H9 (cell line): ENCODE measurements around the gene CNGB1. TPM values are rescaled to one million over a fixed set of nuclear protein-coding genes. Genes with fewer than 3 reads are reported as not detected.

Source experiments
- DNase-seq: peaks from one replicate; pipeline ENCODE4 v3.0.0-alpha.2; 2017
- H2AFZ ChIP-seq: one replicate; pipeline ENCODE4 v1.6.1; 2013; ENCODE audit warnings: mild to moderate bottlenecking, low read length, control low read depth, moderate library complexity
- H2AK5ac ChIP-seq: 2 replicates; pipeline ENCODE4 v1.6.1; 2013; ENCODE audit warnings: low read length, control low read depth, mixed read lengths; ENCODE audit not compliant: insufficient read length
- H2BK120ac ChIP-seq: one replicate; pipeline ENCODE4 v1.6.1; 2013; ENCODE audit warnings: low read depth, mild to moderate bottlenecking, low read length, control low read depth, inconsistent platforms; ENCODE audit not compliant: poor library complexity, severe bottlenecking
- H2BK12ac ChIP-seq: 2 replicates; pipeline ENCODE4 v1.6.1; 2013; ENCODE audit warnings: low read length, control low read depth, mixed read lengths, low read depth; ENCODE audit not compliant: insufficient read length
- H2BK15ac ChIP-seq: 2 replicates; pipeline ENCODE4 v1.6.1; 2013; ENCODE audit warnings: low read depth, low read length, control low read depth
- H2BK20ac ChIP-seq: one replicate; pipeline ENCODE4 v1.6.1; 2013; ENCODE audit warnings: low read depth, mild to moderate bottlenecking, low read length, control low read depth, inconsistent platforms; ENCODE audit not compliant: poor library complexity, severe bottlenecking
- H2BK5ac ChIP-seq: 2 replicates; pipeline ENCODE4 v1.6.1; 2013; ENCODE audit warnings: low read length, control low read depth, mixed read lengths; ENCODE audit not compliant: insufficient read length
- H3K14ac ChIP-seq: 2 replicates; pipeline ENCODE4 v1.6.1; 2013; ENCODE audit warnings: low read length, control low read depth; ENCODE audit not compliant: insufficient read depth
- H3K18ac ChIP-seq: 2 replicates; pipeline ENCODE4 v1.6.1; 2013; ENCODE audit warnings: low read depth, mild to moderate bottlenecking, mixed read lengths, low read length, control low read depth; ENCODE audit not compliant: insufficient read length
- H3K23ac ChIP-seq: 2 replicates; pipeline ENCODE4 v1.6.1; 2013; ENCODE audit warnings: low read length, control low read depth, mixed read lengths, low read depth; ENCODE audit not compliant: insufficient read length
- H3K23me2 ChIP-seq: 2 replicates; pipeline ENCODE4 v1.6.1; 2013; ENCODE audit warnings: low read depth, mild to moderate bottlenecking, mixed read lengths, low read length, control low read depth; ENCODE audit not compliant: insufficient read length, poor library complexity, severe bottlenecking
- H3K27ac ChIP-seq: 2 replicates; pipeline ENCODE4 v1.5.1; 2013; ENCODE audit warnings: low read length, control low read depth, mixed read lengths, low read depth; ENCODE audit not compliant: insufficient read length
- H3K27me3 ChIP-seq: 2 replicates; pipeline ENCODE4 v1.6.1; 2013; ENCODE audit warnings: low read length, control low read depth, inconsistent platforms; ENCODE audit not compliant: insufficient read depth
- H3K4ac ChIP-seq: 2 replicates; pipeline ENCODE4 v1.6.1; 2013; ENCODE audit warnings: low read depth, mild to moderate bottlenecking, control low read depth, inconsistent platforms, low read length, moderate library complexity
- H3K4me1 ChIP-seq: 2 replicates; pipeline ENCODE4 v1.6.1; 2013; ENCODE audit warnings: low read length, control low read depth, inconsistent platforms; ENCODE audit not compliant: insufficient read depth
- H3K4me2 ChIP-seq: 2 replicates; pipeline ENCODE4 v1.6.1; 2013; ENCODE audit warnings: low read length, control low read depth, mixed read lengths; ENCODE audit not compliant: insufficient read length, insufficient read depth
- H3K56ac ChIP-seq: 2 replicates; pipeline ENCODE4 v1.6.1; 2013; ENCODE audit warnings: low read depth, mild to moderate bottlenecking, mixed read lengths, low read length, control low read depth; ENCODE audit not compliant: insufficient read length
- H3K79me1 ChIP-seq: 2 replicates; pipeline ENCODE4 v1.6.1; 2013; ENCODE audit warnings: low read depth, mild to moderate bottlenecking, moderate library complexity, low read length, control low read depth, inconsistent platforms; ENCODE audit not compliant: insufficient read depth, poor library complexity, severe bottlenecking
- H3K79me2 ChIP-seq: 2 replicates; pipeline ENCODE4 v1.6.1; 2013; ENCODE audit warnings: low read length, control low read depth, inconsistent platforms; ENCODE audit not compliant: insufficient read depth
- H3K9ac ChIP-seq: 2 replicates; pipeline ENCODE4 v1.6.1; 2013; ENCODE audit warnings: low read length, control low read depth, mixed read lengths; ENCODE audit not compliant: insufficient read length; ENCODE audit errors: extremely low read depth
- H3K9me3 ChIP-seq: one replicate; pipeline ENCODE4 v1.6.1; 2013; ENCODE audit warnings: low read depth, low read length, inconsistent platforms; ENCODE audit not compliant: control insufficient read depth
- H3T11ph ChIP-seq: one replicate; pipeline ENCODE4 v1.6.1; 2013; ENCODE audit warnings: mild to moderate bottlenecking, low read length, control low read depth, inconsistent platforms
- H4K20me1 ChIP-seq: one replicate; pipeline ENCODE4 v1.6.1; 2013; ENCODE audit not compliant: control insufficient read depth, insufficient read length, insufficient read depth
- H4K5ac ChIP-seq: 2 replicates; pipeline ENCODE4 v1.6.1; 2013; ENCODE audit warnings: low read depth, mild to moderate bottlenecking, mixed read lengths, low read length, control low read depth; ENCODE audit not compliant: insufficient read length
- H4K8ac ChIP-seq: replicated peaks from 2 replicates; pipeline ENCODE4 v1.6.1; 2013; ENCODE audit warnings: low read length, control low read depth, mixed read lengths, low read depth; ENCODE audit not compliant: insufficient read length
- H4K91ac ChIP-seq: 2 replicates; pipeline ENCODE4 v1.6.1; 2013; ENCODE audit warnings: low read depth, mild to moderate bottlenecking, moderate library complexity, mixed read lengths, low read length, control low read depth; ENCODE audit not compliant: insufficient read length
- H3K27ac Mint-ChIP-seq, 3 experiments: 2 replicates in 2 of 3; 3 replicates in 1 of 3; pipeline ENCODE4 v1.8.0; 2020 to 2021; ENCODE audit warnings: mixed read lengths in 3 of 3, mild to moderate bottlenecking in 1 of 3, moderate library complexity in 1 of 3
- H3K27me3 Mint-ChIP-seq: 2 replicates; pipeline ENCODE4 v1.8.0; 2021; ENCODE audit warnings: low read depth, mild to moderate bottlenecking, moderate library complexity, mixed read lengths
- H3K36me3 Mint-ChIP-seq, 3 experiments: 2 replicates in 2 of 3; 3 replicates in 1 of 3; pipeline ENCODE4 v1.8.0; 2020 to 2021; ENCODE audit warnings: low read depth in 3 of 3, mixed read lengths in 3 of 3; ENCODE audit not compliant: insufficient read depth in 1 of 3
- H3K4me1 Mint-ChIP-seq, 2 experiments: 2 replicates each; pipeline ENCODE4 v1.8.0; 2020; ENCODE audit warnings: mixed read lengths in 2 of 2
- H3K4me3 Mint-ChIP-seq, 2 experiments: 2 replicates in 1 of 2; 3 replicates in 1 of 2; pipeline ENCODE4 v1.8.0; 2020 to 2021; ENCODE audit warnings: mild to moderate bottlenecking in 2 of 2, mixed read lengths in 2 of 2, moderate library complexity in 1 of 2
- H3K9me3 Mint-ChIP-seq, 2 experiments: 2 replicates in 1 of 2; 3 replicates in 1 of 2; pipeline ENCODE4 v1.8.0; 2020; ENCODE audit warnings: mild to moderate bottlenecking in 2 of 2, mixed read lengths in 2 of 2, moderate library complexity in 1 of 2
- CTCF ChIP-seq: fragments of 200-600 bp; sonication (generic); conservative IDR thresholded peaks from 3 replicates; pipeline ENCODE4 v1.8.0; 2021; ENCODE audit warnings: antibody characterized with exemption, mild to moderate bottlenecking
- WGBS: extraction: QIAGEN DNeasy Blood & Tissue Kit; methylation state at CpG from one replicate; pipeline ENCODE4 v1.1.7; 2013; ENCODE audit warnings: missing lambda C conversion rate, low lambda C conversion rate, mixed read lengths; ENCODE audit not compliant: insufficient read length; ENCODE audit errors: extremely low coverage; 5-methylcytosine and 5-hydroxymethylcytosine counted together
- total RNA-seq: library from RNA; stranded (reverse); gene quantifications from 2 replicates; pipeline ENCODE4 v1.2.1, GENCODE V29; 2021

Gene CNGB1
- total RNA-seq, 1 experiment from 2014 or later, result not detected

GRCh38 chr16:57959804-57960203 is 11.1 kb downstream of the CNGB1 start:
- Histone ChIP-seq H3K4me2 (no peak overlapping the region), H3K4me1 (no peaks in the 10 kb centered on the region), H2BK20ac (no peak overlapping the region), H2AFZ (no peak overlapping the region), H3K9ac (no peak overlapping the region), H3K14ac (no peak overlapping the region; the same call in 1 of the 2 replicates), H3K23ac (no peak overlapping the region), H4K91ac (no peak overlapping the region), H3K79me2 (no peaks in the 10 kb centered on the region), H2BK12ac (no peak overlapping the region), H4K20me1 (no peaks in the 10 kb centered on the region), H3K18ac (no peak overlapping the region), H3K27ac (no peak overlapping the region), H2BK120ac (no peak overlapping the region), H2AK5ac (no peak overlapping the region), H3K9me3 (no peaks in the 10 kb centered on the region), H3T11ph (no peak overlapping the region), H2BK15ac (no peak overlapping the region), H3K79me1 (no peaks in the 10 kb centered on the region), H3K27me3 (no peaks in the 10 kb centered on the region; the same call in 1 of the 2 replicates), H4K5ac (no peak overlapping the region), H2BK5ac (no peak overlapping the region), H3K4ac (no peak overlapping the region), H3K23me2 (no peaks in the 10 kb centered on the region), H3K56ac (no peak overlapping the region), H4K8ac (no peak overlapping the region)
- peaks cover 16 to 26% of the 10 kb centered on the region in 2 experiments; a peak in 3 of 4 replicates for H3K4me1 Mint-ChIP-seq
- no peaks in the 10 kb centered on the region; the same call in 1 of the 2 replicates for H3K27me3 Mint-ChIP-seq
- no peaks in the 10 kb centered on the region for H3K36me3 Mint-ChIP-seq
- no peak for TF ChIP-seq CTCF
- no peaks in the 10 kb centered on the region for H3K9me3 Mint-ChIP-seq
- H3K27ac Mint-ChIP-seq, result peak overlapping the region in 2 of 3 experiments; percentile 44 to 89; a peak in 2 of 7 replicates
- no peak for DNase-seq
- no CpG with 5 or more reads among the region's 11 CpGs for WGBS
- 0 out of 5 replicates have a peak overlapping the region, but pooled peaks of 1 of the 2 experiments have one; percentile 29 for H3K4me3 Mint-ChIP-seq
